ENCODE data around the gene FUBP3. TPM values are rescaled to one million over a fixed set of nuclear protein-coding genes. Genes with fewer than 3 reads are reported as not detected.

The FUBP3 gene
- polyA plus RNA-seq, 3 donors, result 9.5 to 17.3 (median 16.3) TPM

- no peak for TF ChIP-seq CTCF (IDR thresholded peaks at IDR 0.05)
- Mint-ChIP-seq H3K36me3 (peaks cover 88 to 98% of the 10 kb centered on the region in 2 donors), H3K9me3 (peaks cover 0 to 3% (median 0%) of the 10 kb centered on the region in 7 donors), H3K27me3 (ENCODE audit: low read depth in 3 of 3) (peaks cover 0 to 2% (median 1%) of the 10 kb centered on the region in 3 donors), H3K4me3 (no peak overlapping the region), H3K4me1 (no peaks in the 10 kb centered on the region), H3K27ac (peak overlapping the region in 1 of 7 donors; percentile 71)
- DNase-seq, result no peak
- H3K27ac ChIP-seq (ENCODE audit: low read depth in 1 of 2, low read length in 2 of 2), result no peak overlapping the region
- H3K9ac ChIP-seq (ENCODE audit: insufficient read depth, low read length, poor library complexity, severe bottlenecking), result no peak overlapping the region
- H2AFZ ChIP-seq (ENCODE audit: insufficient read depth, low read depth, low read length, poor library complexity, severe bottlenecking), result no peak overlapping the region
- H3K4me2 ChIP-seq (replicated peaks; ENCODE audit: extremely low read depth, low read length, poor library complexity, severe bottlenecking), result no peak overlapping the region
- intact Hi-C loops (cut with micrococcal nuclease), result no loop called here
- no peaks in the 10 kb centered on the region for H3K4me1 ChIP-seq (ENCODE audit: control insufficient read depth in 1 of 2, insufficient read depth in 2 of 2, low read length in 2 of 2)
- H3K79me2 ChIP-seq (ENCODE audit: insufficient read depth, low read length), result no peaks in the 10 kb centered on the region
- WGBS (ENCODE audit: insufficient coverage), result 91% methylated on average over 18 of the region's 23 CpGs
- H4K20me1 ChIP-seq (ENCODE audit: insufficient read depth, low read length), result no peaks in the 10 kb centered on the region
- no peak overlapping the region for H3K4me3 ChIP-seq (replicated peaks in 1 of 3; ENCODE audit: low read depth in 2 of 3, low read length in 3 of 3)
- H3K36me3 ChIP-seq (replicated peaks in 1 of 2; ENCODE audit: control insufficient read depth in 1 of 2, insufficient read depth in 2 of 2, low read length in 2 of 2), result peaks cover 94 to 97% of the 10 kb centered on the region in 2 donors
- H3K27me3 ChIP-seq (ENCODE audit: control insufficient read depth in 2 of 2, insufficient read depth in 2 of 2, low read length in 2 of 2), result no peaks in the 10 kb centered on the region
- H3K9me3 ChIP-seq (replicated peaks in 1 of 2; ENCODE audit: control insufficient read depth in 1 of 2, insufficient read depth in 1 of 2, low read length in 2 of 2), result no peaks in the 10 kb centered on the region
Measured at GRCh38 chr9:130627896-130628792, 48.8 kb downstream of the FUBP3 start.

- H3K9me3 ChIP-seq (replicated peaks in 1 of 2; ENCODE audit: control insufficient read depth in 1 of 2, insufficient read depth in 1 of 2, low read length in 2 of 2), result no peaks in the 10 kb centered on the region
- H3K27me3 ChIP-seq (ENCODE audit: control insufficient read depth in 2 of 2, insufficient read depth in 2 of 2, low read length in 2 of 2), result no peaks in the 10 kb centered on the region
- no peak overlapping the region for H3K27ac ChIP-seq (ENCODE audit: low read depth in 1 of 2, low read length in 2 of 2)
- Mint-ChIP-seq H3K27ac (no peak overlapping the region), H3K36me3 (peaks cover 85 to 97% of the 10 kb centered on the region in 2 donors), H3K27me3 (ENCODE audit: low read depth in 3 of 3) (peaks cover 0 to 2% (median 1%) of the 10 kb centered on the region in 3 donors), H3K9me3 (peaks cover 0 to 3% (median 0%) of the 10 kb centered on the region in 7 donors), H3K4me1 (no peaks in the 10 kb centered on the region), H3K4me3 (no peak overlapping the region)
- peaks cover 94 to 97% of the 10 kb centered on the region in 2 donors for H3K36me3 ChIP-seq (replicated peaks in 1 of 2; ENCODE audit: control insufficient read depth in 1 of 2, insufficient read depth in 2 of 2, low read length in 2 of 2)
- H3K79me2 ChIP-seq (ENCODE audit: insufficient read depth, low read length), result no peaks in the 10 kb centered on the region
- H3K4me2 ChIP-seq (replicated peaks; ENCODE audit: extremely low read depth, low read length, poor library complexity, severe bottlenecking), result no peak overlapping the region
- H4K20me1 ChIP-seq (ENCODE audit: insufficient read depth, low read length), result no peaks in the 10 kb centered on the region
- DNase-seq, result no peak
- H3K4me1 ChIP-seq (ENCODE audit: control insufficient read depth in 1 of 2, insufficient read depth in 2 of 2, low read length in 2 of 2), result no peaks in the 10 kb centered on the region
- TF ChIP-seq CTCF (IDR thresholded peaks at IDR 0.05), result no peak
- intact Hi-C loops (cut with micrococcal nuclease), result no loop called here
- no peak overlapping the region for H3K9ac ChIP-seq (ENCODE audit: insufficient read depth, low read length, poor library complexity, severe bottlenecking)
- WGBS (ENCODE audit: insufficient coverage), result 100% methylated on average over 8 of the region's 13 CpGs
- H3K4me3 ChIP-seq (replicated peaks in 1 of 3; ENCODE audit: low read depth in 2 of 3, low read length in 3 of 3), result no peak overlapping the region
- no peak overlapping the region for H2AFZ ChIP-seq (ENCODE audit: insufficient read depth, low read depth, low read length, poor library complexity, severe bottlenecking)
Measured at GRCh38 chr9:130629443-130630070, 50.2 kb downstream of the FUBP3 start.
